Measurements from ENCODE around the gene CDK4.

DNA sequence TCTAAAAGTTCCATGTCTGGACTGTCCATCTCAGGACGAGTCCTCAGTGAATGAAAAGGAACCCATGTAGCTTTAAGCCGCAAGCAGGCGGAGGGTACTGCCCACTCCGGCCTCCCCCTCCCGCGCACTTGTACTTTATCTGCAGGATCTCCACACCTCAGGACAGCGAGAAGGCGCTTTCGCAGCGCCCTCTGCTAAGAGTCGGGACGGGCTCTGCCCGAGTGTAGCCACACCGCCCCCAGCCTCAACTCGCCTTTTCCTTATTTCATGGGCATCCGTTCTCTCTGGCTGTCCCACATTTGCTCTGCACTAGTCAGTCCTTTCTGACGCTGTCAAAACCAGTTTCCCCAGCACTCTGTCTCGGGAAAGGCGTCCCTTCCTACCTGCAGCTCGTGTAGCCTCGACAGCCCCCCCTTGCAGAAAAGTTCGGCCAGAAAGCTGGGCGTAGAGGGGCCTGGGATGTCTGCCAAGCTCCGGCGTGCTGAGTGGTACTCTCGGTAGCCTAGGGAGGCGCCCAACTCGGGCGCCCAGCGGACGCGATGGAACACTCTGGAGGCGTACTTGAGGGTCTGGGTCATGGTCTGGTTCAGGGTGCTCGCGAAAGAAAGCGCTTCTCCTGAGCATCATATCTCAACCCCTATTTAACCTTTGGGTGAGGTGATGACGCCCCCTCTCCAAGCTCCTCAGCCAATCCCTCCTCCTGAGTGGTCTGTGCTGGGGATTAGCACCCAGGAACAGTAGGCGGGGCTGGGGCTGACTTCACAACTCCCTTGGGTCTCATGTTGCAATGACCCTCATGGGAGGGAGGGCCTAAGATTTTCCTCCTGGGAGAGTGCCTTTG lies 14.6 kb upstream of the CDK4 start, which contains the start of gene CYP27B1:
- TF ChIP-seq, protein P1, sequence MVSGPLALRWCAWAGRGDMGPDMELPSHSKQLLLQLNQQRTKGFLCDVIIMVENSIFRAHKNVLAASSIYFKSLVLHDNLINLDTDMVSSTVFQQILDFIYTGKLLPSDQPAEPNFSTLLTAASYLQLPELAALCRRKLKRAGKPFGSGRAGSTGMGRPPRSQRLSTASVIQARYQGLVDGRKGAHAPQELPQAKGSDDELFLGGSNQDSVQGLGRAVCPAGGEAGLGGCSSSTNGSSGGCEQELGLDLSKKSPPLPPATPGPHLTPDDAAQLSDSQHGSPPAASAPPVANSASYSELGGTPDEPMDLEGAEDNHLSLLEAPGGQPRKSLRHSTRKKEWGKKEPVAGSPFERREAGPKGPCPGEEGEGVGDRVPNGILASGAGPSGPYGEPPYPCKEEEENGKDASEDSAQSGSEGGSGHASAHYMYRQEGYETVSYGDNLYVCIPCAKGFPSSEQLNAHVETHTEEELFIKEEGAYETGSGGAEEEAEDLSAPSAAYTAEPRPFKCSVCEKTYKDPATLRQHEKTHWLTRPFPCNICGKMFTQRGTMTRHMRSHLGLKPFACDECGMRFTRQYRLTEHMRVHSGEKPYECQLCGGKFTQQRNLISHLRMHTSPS (CRISPR knock-in tag; IDR thresholded peaks at IDR 0.05; ENCODE audit: low read depth), result no peak
- TF ChIP-seq ZNF180 (CRISPR knock-in tag; IDR thresholded peaks at IDR 0.05; ENCODE audit: borderline replicate concordance, low read depth) (no peak), CEBPB (IDR thresholded peaks at IDR 0.05; ENCODE audit: borderline replicate concordance, low read depth, low read length) (no peak), ONECUT2 (CRISPR knock-in tag; IDR thresholded peaks at IDR 0.05) (no peak), EZH2 (conservative IDR thresholded peaks at IDR 0.05; ENCODE audit: low read depth, low read length) (no peak), NR2C2 (CRISPR knock-in tag; IDR thresholded peaks at IDR 0.05; ENCODE audit: borderline replicate concordance) (no peak), DNMT3B (CRISPR knock-in tag; conservative IDR thresholded peaks at IDR 0.05) (no peak), BCL6 (CRISPR knock-in tag; IDR thresholded peaks at IDR 0.05) (no peak), CHD2 (IDR thresholded peaks at IDR 0.05; ENCODE audit: low read depth, low read length) (no peak)
- TF ChIP-seq, protein P2, sequence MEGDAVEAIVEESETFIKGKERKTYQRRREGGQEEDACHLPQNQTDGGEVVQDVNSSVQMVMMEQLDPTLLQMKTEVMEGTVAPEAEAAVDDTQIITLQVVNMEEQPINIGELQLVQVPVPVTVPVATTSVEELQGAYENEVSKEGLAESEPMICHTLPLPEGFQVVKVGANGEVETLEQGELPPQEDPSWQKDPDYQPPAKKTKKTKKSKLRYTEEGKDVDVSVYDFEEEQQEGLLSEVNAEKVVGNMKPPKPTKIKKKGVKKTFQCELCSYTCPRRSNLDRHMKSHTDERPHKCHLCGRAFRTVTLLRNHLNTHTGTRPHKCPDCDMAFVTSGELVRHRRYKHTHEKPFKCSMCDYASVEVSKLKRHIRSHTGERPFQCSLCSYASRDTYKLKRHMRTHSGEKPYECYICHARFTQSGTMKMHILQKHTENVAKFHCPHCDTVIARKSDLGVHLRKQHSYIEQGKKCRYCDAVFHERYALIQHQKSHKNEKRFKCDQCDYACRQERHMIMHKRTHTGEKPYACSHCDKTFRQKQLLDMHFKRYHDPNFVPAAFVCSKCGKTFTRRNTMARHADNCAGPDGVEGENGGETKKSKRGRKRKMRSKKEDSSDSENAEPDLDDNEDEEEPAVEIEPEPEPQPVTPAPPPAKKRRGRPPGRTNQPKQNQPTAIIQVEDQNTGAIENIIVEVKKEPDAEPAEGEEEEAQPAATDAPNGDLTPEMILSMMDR (CRISPR knock-in tag; IDR thresholded peaks at IDR 0.05), result no peak
- TF ChIP-seq, protein P3, sequence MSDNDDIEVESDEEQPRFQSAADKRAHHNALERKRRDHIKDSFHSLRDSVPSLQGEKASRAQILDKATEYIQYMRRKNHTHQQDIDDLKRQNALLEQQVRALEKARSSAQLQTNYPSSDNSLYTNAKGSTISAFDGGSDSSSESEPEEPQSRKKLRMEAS (IDR thresholded peaks at IDR 0.05), result no peak
- TF ChIP-seq, protein P4, sequence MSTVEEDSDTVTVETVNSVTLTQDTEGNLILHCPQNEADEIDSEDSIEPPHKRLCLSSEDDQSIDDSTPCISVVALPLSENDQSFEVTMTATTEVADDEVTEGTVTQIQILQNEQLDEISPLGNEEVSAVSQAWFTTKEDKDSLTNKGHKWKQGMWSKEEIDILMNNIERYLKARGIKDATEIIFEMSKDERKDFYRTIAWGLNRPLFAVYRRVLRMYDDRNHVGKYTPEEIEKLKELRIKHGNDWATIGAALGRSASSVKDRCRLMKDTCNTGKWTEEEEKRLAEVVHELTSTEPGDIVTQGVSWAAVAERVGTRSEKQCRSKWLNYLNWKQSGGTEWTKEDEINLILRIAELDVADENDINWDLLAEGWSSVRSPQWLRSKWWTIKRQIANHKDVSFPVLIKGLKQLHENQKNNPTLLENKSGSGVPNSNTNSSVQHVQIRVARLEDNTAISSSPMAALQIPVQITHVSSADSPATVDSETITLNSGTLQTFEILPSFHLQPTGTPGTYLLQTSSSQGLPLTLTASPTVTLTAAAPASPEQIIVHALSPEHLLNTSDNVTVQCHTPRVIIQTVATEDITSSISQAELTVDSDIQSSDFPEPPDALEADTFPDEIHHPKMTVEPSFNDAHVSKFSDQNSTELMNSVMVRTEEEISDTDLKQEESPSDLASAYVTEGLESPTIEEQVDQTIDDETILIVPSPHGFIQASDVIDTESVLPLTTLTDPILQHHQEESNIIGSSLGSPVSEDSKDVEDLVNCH (CRISPR knock-in tag; IDR thresholded peaks at IDR 0.05), result no peak
